ENCODE measurements around the gene RHEB.

DNA sequence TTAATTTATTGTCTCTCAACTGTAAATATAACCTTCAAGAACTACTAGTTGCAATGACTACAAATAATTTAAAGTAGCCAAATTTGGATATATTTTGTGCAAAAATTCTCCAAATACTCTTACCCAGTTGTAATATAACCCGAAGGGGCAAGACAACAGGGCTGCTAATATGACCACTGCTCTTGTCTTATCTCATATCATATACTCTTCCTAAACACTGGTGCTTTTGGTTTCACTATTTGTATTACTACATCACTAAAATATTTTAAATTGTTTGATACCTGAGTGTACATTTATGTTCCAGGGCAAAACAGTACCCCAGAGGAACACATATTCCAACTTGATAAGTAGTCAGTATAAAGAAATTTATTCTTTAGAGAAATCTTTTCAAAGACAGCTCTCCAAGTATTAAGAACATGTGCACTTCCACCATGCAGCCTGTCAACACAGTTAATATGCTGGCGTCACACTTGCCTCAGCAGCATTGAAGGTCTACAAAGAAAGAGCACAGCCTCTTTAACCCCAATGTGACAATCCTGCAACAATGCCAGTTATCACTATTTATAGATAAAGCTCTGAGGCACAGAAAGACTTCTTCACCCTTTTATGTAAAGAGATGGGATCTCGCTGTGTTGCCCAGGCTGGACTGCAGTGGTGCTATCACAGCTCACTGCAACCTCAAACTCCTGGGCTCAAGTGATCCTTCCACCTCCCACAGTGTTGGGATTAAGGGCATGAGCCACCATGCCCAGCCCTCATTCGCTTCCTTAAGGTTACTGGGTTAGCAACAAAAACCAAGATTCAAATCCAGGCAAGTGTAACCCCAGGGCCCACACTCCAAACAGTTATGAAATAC is 37.8 kb downstream of the RHEB start:
- TF ChIP-seq, protein P1, sequence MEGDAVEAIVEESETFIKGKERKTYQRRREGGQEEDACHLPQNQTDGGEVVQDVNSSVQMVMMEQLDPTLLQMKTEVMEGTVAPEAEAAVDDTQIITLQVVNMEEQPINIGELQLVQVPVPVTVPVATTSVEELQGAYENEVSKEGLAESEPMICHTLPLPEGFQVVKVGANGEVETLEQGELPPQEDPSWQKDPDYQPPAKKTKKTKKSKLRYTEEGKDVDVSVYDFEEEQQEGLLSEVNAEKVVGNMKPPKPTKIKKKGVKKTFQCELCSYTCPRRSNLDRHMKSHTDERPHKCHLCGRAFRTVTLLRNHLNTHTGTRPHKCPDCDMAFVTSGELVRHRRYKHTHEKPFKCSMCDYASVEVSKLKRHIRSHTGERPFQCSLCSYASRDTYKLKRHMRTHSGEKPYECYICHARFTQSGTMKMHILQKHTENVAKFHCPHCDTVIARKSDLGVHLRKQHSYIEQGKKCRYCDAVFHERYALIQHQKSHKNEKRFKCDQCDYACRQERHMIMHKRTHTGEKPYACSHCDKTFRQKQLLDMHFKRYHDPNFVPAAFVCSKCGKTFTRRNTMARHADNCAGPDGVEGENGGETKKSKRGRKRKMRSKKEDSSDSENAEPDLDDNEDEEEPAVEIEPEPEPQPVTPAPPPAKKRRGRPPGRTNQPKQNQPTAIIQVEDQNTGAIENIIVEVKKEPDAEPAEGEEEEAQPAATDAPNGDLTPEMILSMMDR (IDR thresholded peaks at IDR 0.05; ENCODE audit: poor library complexity), result no peak
- no peak for TF ChIP-seq EZH2 (IDR thresholded peaks at IDR 0.05; ENCODE audit: borderline replicate concordance)

All from hepatocyte (in vitro differentiated cells).